Fibroblast of lung (primary cell): Measurements from ENCODE around the gene KRTAP2-3.
"Not testable (repeated sequence)": the region's sequence is repeated elsewhere in the genome, so short reads cannot be mapped to it uniquely, and the experiment has no call there.

Experiments used
- CTCF ChIP-seq, 2 donors: IDR thresholded peaks in 1 of 2; conservative IDR thresholded peaks in 1 of 2; 1 replicate in 1 of 2; 2 replicates in 1 of 2; pipeline ENCODE4 v1.5.1; 2011 to 2012; ENCODE audit warnings: low read length in 2 of 2, control low read depth in 1 of 2, inconsistent platforms in 1 of 2, low read depth in 1 of 2, mild to moderate bottlenecking in 1 of 2
- EZH2 ChIP-seq: IDR thresholded peaks from 2 replicates; pipeline ENCODE4 v1.5.1; 2012; ENCODE audit warnings: low read length, control low read depth, mild to moderate bottlenecking; ENCODE audit errors: missing control alignments

- TF ChIP-seq CTCF (conservative IDR thresholded peaks at IDR 0.05 in 1 of 2, IDR thresholded peaks at IDR 0.05 in 1 of 2; ENCODE audit: low read depth in 1 of 2, low read length in 2 of 2); EZH2: not testable (repeated sequence)
Measured at GRCh38 chr17:41105347-41105746, 45.4 kb upstream of the KRTAP2-3 start, which contains the start of gene KRTAP4-9.
